NCI-H2171 treated with DMSO at 0.1 percent for 48 hours (cell line): ENCODE results near the gene CAMK1.

Source experiments
- DNase-seq: peaks from one replicate; lab custom pipeline; 2025; lab: John Stamatoyannopoulos, UW

Gene CAMK1

DNA sequence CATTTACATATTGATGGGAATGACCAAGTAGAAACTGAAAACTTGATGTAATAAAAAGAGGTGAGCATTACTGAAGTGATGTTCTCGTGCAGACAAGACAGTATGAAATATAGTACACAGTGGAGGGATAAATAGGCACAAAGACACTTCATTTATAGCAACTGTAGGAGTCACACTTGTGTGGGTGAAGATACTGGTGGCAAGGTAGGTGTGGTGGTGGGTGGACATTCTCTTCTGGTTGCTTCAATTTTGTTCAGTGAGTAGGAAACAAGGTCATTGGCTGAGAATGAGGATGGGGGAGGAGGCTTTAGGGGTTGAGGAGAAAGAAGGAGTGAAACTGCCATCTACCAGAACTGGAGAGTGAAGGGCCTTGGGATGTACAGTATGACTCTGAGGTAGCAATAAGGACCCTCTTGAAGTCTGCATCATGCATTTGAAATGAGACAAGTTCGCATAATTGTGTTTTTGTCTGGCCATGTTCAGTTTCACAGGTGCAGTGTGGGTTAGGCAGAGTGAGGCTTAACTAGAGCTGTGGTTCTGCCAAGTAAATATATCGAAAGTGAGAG lies 59.5 kb downstream of the CAMK1 start:
- no peak for DNase-seq
